GM23338 (cell line): ENCODE measurements around the gene SPP1. TPM values are rescaled to one million over a fixed set of nuclear protein-coding genes. Genes with fewer than 3 reads are reported as not detected.

Experiments used
- ATAC-seq: fragments of 200-7000 bp; cut with Tn5 transposase; 3 replicates; pipeline ENCODE4 v1.9.1; 2020
- DNase-seq: peaks from one replicate; pipeline ENCODE4 v3.0.0-alpha.2; 2015; ENCODE audit warnings: low spot score
- H2AFZ ChIP-seq: fragments of 200-600 bp; sonication (generic); 2 replicates; pipeline ENCODE4 v1.8.0; 2016; ENCODE audit warnings: antibody characterized with exemption, mild to moderate bottlenecking, moderate library complexity
- H3F3A ChIP-seq: fragments of 200-600 bp; sonication (generic); replicated peaks from 2 replicates; pipeline ENCODE4 v1.8.0; 2017; ENCODE audit warnings: antibody characterized with exemption, mixed run types, low read depth
- H3K27ac ChIP-seq: fragments of 200-600 bp; sonication (generic); 2 replicates; pipeline ENCODE4 v1.6.1; 2016; ENCODE audit warnings: low read depth
- H3K27me3 ChIP-seq: fragments of 200-600 bp; sonication (generic); 2 replicates; pipeline ENCODE4 v1.8.0; 2016; ENCODE audit warnings: mild to moderate bottlenecking, mixed run types, moderate library complexity; ENCODE audit not compliant: insufficient read depth
- H3K36me3 ChIP-seq: fragments of 200-600 bp; sonication (generic); 2 replicates; pipeline ENCODE4 v1.8.0; 2016; ENCODE audit warnings: mild to moderate bottlenecking; ENCODE audit not compliant: insufficient read depth
- H3K4me1 ChIP-seq: fragments of 200-600 bp; sonication (generic); 2 replicates; pipeline ENCODE4 v1.8.0; 2016; ENCODE audit warnings: mild to moderate bottlenecking, moderate library complexity; ENCODE audit not compliant: insufficient read depth
- H3K4me2 ChIP-seq: fragments of 200-600 bp; sonication (generic); 2 replicates; pipeline ENCODE4 v1.7.1; 2017; ENCODE audit warnings: mixed run types
- H3K4me3 ChIP-seq: fragments of 200-600 bp; sonication (generic); 2 replicates; pipeline ENCODE4 v1.6.1; 2016; ENCODE audit warnings: mixed run types
- H3K79me2 ChIP-seq: fragments of 200-600 bp; sonication (generic); replicated peaks from 2 replicates; pipeline ENCODE4 v1.8.0; 2017; ENCODE audit warnings: mild to moderate bottlenecking; ENCODE audit not compliant: insufficient read depth
- H3K9me2 ChIP-seq: fragments of 200-600 bp; sonication (generic); 2 replicates; pipeline ENCODE4 v1.8.0; 2017; ENCODE audit not compliant: insufficient read depth
- H4K20me1 ChIP-seq: fragments of 200-600 bp; sonication (generic); replicated peaks from 2 replicates; pipeline ENCODE4 v1.8.0; 2017; ENCODE audit warnings: mild to moderate bottlenecking; ENCODE audit not compliant: insufficient read depth
- H3K27ac Mint-ChIP-seq: 2 replicates; pipeline ENCODE4 v1.8.0; 2020; ENCODE audit warnings: inconsistent platforms, mild to moderate bottlenecking, moderate library complexity, mixed read lengths
- H3K27me3 Mint-ChIP-seq: 3 replicates; pipeline ENCODE4 v1.8.0; 2022; ENCODE audit warnings: low read depth, mild to moderate bottlenecking, moderate library complexity, mixed read lengths, inconsistent platforms; ENCODE audit not compliant: insufficient read depth, poor library complexity
- H3K36me3 Mint-ChIP-seq: 3 replicates; pipeline ENCODE4 v1.8.0; 2021; ENCODE audit warnings: low read depth, mild to moderate bottlenecking, inconsistent platforms, moderate library complexity, mixed read lengths
- H3K4me1 Mint-ChIP-seq: 3 replicates; pipeline ENCODE4 v1.8.0; 2020; ENCODE audit warnings: mild to moderate bottlenecking, inconsistent platforms, mixed read lengths
- H3K4me3 Mint-ChIP-seq: 3 replicates; pipeline ENCODE4 v1.8.0; 2021; ENCODE audit warnings: moderate library complexity, mild to moderate bottlenecking, inconsistent platforms, mixed read lengths
- H3K9me3 Mint-ChIP-seq: 3 replicates; pipeline ENCODE4 v1.8.0; 2020; ENCODE audit warnings: moderate library complexity, mild to moderate bottlenecking, inconsistent platforms, mixed read lengths
- CREB1 ChIP-seq: fragments of 250-450 bp; sonication (Bioruptor Pico); IDR thresholded peaks from 2 replicates; pipeline ENCODE4 v1.5.0; 2020; ENCODE audit warnings: low read depth, mild to moderate bottlenecking, moderate library complexity
- EZH2 ChIP-seq: fragments of 200-600 bp; sonication (generic); IDR thresholded peaks from one replicate; pipeline ENCODE4 v1.8.0; 2017; ENCODE audit warnings: antibody characterized with exemption, mild to moderate bottlenecking, low read depth; ENCODE audit not compliant: unreplicated experiment
- EZH2phosphoT487 ChIP-seq: fragments of 200-600 bp; sonication (generic); IDR thresholded peaks from one replicate; pipeline ENCODE4 v1.8.1; 2018; ENCODE audit warnings: antibody characterized with exemption; ENCODE audit not compliant: unreplicated experiment
- JUNB ChIP-seq: IDR thresholded peaks from one replicate; pipeline ENCODE4 v1.6.1; 2016; ENCODE audit warnings: antibody characterized with exemption; ENCODE audit not compliant: unreplicated experiment
- NANOG ChIP-seq: IDR thresholded peaks from 2 replicates; pipeline ENCODE4 v1.6.1; 2016; ENCODE audit warnings: antibody characterized with exemption, borderline replicate concordance
- POLR2AphosphoS5 ChIP-seq: IDR thresholded peaks from 2 replicates; pipeline ENCODE4 v1.6.1; 2016; ENCODE audit warnings: antibody characterized with exemption, low read depth
- STAT1 ChIP-seq: IDR thresholded peaks from one replicate; pipeline ENCODE4 v1.6.1; 2016; ENCODE audit warnings: antibody characterized with exemption; ENCODE audit not compliant: unreplicated experiment
- ZNF114 ChIP-seq: fragments of 250-450 bp; sonication (Bioruptor Pico); IDR thresholded peaks from 2 replicates; pipeline ENCODE4 v1.5.0; 2020; ENCODE audit warnings: mild to moderate bottlenecking, moderate library complexity
- ZNF331 ChIP-seq: fragments of 250-450 bp; sonication (Bioruptor Pico); IDR thresholded peaks from 2 replicates; pipeline ENCODE4 v1.5.0; 2020; ENCODE audit warnings: low read depth, mild to moderate bottlenecking, moderate library complexity
- polyA plus RNA-seq: library from polyadenylated mRNA; unstranded; fragments of >200 nt; fragmentation: Nextera tagmentation; extraction: Ambion mirVana; gene quantifications from 2 replicates; pipeline ENCODE4 v1.2.1, GENCODE V29; 2016
- total RNA-seq: library from RNA; depleted of rRNA; stranded (reverse); fragments of >200 nt; shearing (Covaris generic); gene quantifications from 2 replicates; pipeline ENCODE4 v1.2.3, GENCODE V29; 2014
- TF ChIP-seq, protein P1 (sequence below): IDR thresholded peaks from one replicate; pipeline ENCODE4 v1.6.1; 2018; ENCODE audit warnings: antibody characterized with exemption; ENCODE audit not compliant: unreplicated experiment
- TF ChIP-seq, protein P2 (sequence below): fragments of 250-450 bp; sonication (Bioruptor Pico); IDR thresholded peaks from 2 replicates; pipeline ENCODE4 v1.5.0; 2020; ENCODE audit warnings: mild to moderate bottlenecking, moderate library complexity
- TF ChIP-seq, protein P3 (sequence below): IDR thresholded peaks from 2 replicates; pipeline ENCODE4 v1.6.1; 2016; ENCODE audit warnings: antibody characterized with exemption
- TF ChIP-seq, protein P4 (sequence below), 2 experiments: fragments of 200-600 bp in 1 of 2; sonication (generic) in 1 of 2; conservative IDR thresholded peaks; 2 replicates each; pipeline versions ENCODE4 v1.5.1 to v1.6.1; 2016 to 2017; ENCODE audit warnings: antibody characterized with exemption in 2 of 2, low read depth in 2 of 2, mild to moderate bottlenecking in 2 of 2, moderate library complexity in 1 of 2

Gene SPP1
- total and polyA plus RNA-seq, 2 experiments from 2014 or later = 41.3 to 51.3 TPM

DNA sequence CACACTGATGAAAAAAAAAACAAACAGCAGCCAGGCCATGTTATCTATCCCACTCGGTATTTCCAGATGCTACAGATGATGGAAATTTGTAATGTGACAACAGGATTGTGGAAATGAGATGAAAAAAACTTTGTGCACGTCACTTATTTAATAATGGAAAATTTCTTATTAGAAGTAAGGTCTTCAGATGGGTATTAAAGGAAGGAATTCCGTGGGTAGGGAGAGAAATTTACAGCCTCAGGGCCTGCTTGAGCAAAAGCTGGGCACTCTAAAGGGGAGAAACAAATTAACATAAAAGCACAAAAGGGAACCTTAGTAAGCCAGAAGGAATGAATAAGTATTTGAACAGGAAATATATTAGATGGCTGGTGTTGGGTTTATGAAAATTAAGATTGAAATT, 27.7 kb downstream of the SPP1 start (continued):
- TF ChIP-seq, protein P1, sequence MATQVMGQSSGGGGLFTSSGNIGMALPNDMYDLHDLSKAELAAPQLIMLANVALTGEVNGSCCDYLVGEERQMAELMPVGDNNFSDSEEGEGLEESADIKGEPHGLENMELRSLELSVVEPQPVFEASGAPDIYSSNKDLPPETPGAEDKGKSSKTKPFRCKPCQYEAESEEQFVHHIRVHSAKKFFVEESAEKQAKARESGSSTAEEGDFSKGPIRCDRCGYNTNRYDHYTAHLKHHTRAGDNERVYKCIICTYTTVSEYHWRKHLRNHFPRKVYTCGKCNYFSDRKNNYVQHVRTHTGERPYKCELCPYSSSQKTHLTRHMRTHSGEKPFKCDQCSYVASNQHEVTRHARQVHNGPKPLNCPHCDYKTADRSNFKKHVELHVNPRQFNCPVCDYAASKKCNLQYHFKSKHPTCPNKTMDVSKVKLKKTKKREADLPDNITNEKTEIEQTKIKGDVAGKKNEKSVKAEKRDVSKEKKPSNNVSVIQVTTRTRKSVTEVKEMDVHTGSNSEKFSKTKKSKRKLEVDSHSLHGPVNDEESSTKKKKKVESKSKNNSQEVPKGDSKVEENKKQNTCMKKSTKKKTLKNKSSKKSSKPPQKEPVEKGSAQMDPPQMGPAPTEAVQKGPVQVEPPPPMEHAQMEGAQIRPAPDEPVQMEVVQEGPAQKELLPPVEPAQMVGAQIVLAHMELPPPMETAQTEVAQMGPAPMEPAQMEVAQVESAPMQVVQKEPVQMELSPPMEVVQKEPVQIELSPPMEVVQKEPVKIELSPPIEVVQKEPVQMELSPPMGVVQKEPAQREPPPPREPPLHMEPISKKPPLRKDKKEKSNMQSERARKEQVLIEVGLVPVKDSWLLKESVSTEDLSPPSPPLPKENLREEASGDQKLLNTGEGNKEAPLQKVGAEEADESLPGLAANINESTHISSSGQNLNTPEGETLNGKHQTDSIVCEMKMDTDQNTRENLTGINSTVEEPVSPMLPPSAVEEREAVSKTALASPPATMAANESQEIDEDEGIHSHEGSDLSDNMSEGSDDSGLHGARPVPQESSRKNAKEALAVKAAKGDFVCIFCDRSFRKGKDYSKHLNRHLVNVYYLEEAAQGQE = no peak
- no peak for TF ChIP-seq JUNB
- TF ChIP-seq, protein P2, sequence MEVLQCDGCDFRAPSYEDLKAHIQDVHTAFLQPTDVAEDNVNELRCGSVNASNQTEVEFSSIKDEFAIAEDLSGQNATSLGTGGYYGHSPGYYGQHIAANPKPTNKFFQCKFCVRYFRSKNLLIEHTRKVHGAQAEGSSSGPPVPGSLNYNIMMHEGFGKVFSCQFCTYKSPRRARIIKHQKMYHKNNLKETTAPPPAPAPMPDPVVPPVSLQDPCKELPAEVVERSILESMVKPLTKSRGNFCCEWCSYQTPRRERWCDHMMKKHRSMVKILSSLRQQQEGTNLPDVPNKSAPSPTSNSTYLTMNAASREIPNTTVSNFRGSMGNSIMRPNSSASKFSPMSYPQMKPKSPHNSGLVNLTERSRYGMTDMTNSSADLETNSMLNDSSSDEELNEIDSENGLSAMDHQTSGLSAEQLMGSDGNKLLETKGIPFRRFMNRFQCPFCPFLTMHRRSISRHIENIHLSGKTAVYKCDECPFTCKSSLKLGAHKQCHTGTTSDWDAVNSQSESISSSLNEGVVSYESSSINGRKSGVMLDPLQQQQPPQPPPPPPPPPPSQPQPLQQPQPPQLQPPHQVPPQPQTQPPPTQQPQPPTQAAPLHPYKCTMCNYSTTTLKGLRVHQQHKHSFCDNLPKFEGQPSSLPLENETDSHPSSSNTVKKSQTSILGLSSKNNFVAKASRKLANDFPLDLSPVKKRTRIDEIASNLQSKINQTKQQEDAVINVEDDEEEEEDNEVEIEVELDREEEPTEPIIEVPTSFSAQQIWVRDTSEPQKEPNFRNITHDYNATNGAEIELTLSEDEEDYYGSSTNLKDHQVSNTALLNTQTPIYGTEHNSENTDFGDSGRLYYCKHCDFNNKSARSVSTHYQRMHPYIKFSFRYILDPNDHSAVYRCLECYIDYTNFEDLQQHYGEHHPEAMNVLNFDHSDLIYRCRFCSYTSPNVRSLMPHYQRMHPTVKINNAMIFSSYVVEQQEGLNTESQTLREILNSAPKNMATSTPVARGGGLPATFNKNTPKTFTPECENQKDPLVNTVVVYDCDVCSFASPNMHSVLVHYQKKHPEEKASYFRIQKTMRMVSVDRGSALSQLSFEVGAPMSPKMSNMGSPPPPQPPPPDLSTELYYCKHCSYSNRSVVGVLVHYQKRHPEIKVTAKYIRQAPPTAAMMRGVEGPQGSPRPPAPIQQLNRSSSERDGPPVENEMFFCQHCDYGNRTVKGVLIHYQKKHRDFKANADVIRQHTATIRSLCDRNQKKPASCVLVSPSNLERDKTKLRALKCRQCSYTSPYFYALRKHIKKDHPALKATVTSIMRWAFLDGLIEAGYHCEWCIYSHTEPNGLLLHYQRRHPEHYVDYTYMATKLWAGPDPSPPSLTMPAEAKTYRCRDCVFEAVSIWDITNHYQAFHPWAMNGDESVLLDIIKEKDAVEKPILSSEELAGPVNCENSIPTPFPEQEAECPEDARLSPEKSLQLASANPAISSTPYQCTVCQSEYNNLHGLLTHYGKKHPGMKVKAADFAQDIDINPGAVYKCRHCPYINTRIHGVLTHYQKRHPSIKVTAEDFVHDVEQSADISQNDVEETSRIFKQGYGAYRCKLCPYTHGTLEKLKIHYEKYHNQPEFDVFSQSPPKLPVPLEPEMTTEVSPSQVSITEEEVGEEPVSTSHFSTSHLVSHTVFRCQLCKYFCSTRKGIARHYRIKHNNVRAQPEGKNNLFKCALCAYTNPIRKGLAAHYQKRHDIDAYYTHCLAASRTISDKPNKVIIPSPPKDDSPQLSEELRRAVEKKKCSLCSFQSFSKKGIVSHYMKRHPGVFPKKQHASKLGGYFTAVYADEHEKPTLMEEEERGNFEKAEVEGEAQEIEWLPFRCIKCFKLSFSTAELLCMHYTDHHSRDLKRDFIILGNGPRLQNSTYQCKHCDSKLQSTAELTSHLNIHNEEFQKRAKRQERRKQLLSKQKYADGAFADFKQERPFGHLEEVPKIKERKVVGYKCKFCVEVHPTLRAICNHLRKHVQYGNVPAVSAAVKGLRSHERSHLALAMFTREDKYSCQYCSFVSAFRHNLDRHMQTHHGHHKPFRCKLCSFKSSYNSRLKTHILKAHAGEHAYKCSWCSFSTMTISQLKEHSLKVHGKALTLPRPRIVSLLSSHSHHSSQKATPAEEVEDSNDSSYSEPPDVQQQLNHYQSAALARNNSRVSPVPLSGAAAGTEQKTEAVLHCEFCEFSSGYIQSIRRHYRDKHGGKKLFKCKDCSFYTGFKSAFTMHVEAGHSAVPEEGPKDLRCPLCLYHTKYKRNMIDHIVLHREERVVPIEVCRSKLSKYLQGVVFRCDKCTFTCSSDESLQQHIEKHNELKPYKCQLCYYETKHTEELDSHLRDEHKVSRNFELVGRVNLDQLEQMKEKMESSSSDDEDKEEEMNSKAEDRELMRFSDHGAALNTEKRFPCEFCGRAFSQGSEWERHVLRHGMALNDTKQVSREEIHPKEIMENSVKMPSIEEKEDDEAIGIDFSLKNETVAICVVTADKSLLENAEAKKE (CRISPR knock-in tag) = no peak
- TF ChIP-seq CREB1 = no peak
- TF ChIP-seq POLR2AphosphoS5 = no peak
- no peak for TF ChIP-seq EZH2phosphoT487

DNA sequence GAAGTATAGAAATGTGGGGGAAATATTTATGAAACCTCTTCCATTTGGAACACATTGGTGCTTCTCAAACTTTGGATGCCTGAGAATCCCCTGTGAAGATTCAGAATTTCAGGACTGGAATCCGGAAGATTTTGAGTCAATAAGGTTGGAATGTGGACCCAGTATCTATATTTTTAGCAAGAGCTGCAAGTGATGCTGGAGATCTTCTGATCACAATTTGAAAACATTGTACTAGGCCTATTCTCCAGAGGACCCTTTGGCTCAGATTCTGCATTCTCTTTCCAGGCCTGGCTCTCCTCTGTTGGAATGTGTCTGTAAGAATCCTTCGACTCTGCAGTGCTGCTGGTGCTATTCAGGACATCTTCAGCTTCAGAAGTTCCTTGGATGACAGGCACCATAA, 29.6 kb downstream of the SPP1 start:
- H3K9me3 Mint-ChIP-seq = no peaks in the 10 kb centered on the region
- H3K27me3 Mint-ChIP-seq = peaks cover 19% of the 10 kb centered on the region
- H3K36me3 Mint-ChIP-seq = no peaks in the 10 kb centered on the region; the same call in 2 of the 3 replicates
- peaks cover 23% of the 10 kb centered on the region for H3K4me1 Mint-ChIP-seq
- no peak overlapping the region for H3K27ac Mint-ChIP-seq
- Histone ChIP-seq H3K27me3 (peaks cover 21% of the 10 kb centered on the region), H3K4me3 (no peak overlapping the region), H3K27ac (no peak overlapping the region), H2AFZ (no peak overlapping the region), H4K20me1 (peaks cover 9% of the 10 kb centered on the region; the same call in 1 of the 2 replicates), H3K36me3 (no peaks in the 10 kb centered on the region), H3K9me2 (no peaks in the 10 kb centered on the region), H3K79me2 (peaks cover 21% of the 10 kb centered on the region), H3F3A (no peaks in the 10 kb centered on the region), H3K4me2 (no peak overlapping the region), H3K4me1 (peaks cover 20% of the 10 kb centered on the region)
- DNase-seq = no peak
- no peak overlapping the region for H3K4me3 Mint-ChIP-seq
- no peak for ATAC-seq
- TF ChIP-seq, protein P3, sequence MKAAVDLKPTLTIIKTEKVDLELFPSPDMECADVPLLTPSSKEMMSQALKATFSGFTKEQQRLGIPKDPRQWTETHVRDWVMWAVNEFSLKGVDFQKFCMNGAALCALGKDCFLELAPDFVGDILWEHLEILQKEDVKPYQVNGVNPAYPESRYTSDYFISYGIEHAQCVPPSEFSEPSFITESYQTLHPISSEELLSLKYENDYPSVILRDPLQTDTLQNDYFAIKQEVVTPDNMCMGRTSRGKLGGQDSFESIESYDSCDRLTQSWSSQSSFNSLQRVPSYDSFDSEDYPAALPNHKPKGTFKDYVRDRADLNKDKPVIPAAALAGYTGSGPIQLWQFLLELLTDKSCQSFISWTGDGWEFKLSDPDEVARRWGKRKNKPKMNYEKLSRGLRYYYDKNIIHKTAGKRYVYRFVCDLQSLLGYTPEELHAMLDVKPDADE = no peak
- TF ChIP-seq CREB1 (no peak), JUNB (no peak), NANOG (no peak), EZH2 (no peak), STAT1 (no peak), ZNF331 (no peak), ZNF114 (CRISPR knock-in tag) (no peak)
- TF ChIP-seq, protein P4, sequence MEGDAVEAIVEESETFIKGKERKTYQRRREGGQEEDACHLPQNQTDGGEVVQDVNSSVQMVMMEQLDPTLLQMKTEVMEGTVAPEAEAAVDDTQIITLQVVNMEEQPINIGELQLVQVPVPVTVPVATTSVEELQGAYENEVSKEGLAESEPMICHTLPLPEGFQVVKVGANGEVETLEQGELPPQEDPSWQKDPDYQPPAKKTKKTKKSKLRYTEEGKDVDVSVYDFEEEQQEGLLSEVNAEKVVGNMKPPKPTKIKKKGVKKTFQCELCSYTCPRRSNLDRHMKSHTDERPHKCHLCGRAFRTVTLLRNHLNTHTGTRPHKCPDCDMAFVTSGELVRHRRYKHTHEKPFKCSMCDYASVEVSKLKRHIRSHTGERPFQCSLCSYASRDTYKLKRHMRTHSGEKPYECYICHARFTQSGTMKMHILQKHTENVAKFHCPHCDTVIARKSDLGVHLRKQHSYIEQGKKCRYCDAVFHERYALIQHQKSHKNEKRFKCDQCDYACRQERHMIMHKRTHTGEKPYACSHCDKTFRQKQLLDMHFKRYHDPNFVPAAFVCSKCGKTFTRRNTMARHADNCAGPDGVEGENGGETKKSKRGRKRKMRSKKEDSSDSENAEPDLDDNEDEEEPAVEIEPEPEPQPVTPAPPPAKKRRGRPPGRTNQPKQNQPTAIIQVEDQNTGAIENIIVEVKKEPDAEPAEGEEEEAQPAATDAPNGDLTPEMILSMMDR (conservative IDR thresholded peaks at IDR 0.05; ENCODE audit: low read depth in 2 of 2) = no peak
